NCI-H187 treated with DMSO at 0.1 percent for 48 hours (cell line): Measurements from ENCODE around the gene ARHGEF39.
"Not testable (repeated sequence)": the region's sequence is repeated elsewhere in the genome, so short reads cannot be mapped to it uniquely, and the experiment has no call there.

ENCODE experiments used
- DNase-seq: peaks from one replicate; lab custom pipeline; 2025; lab: John Stamatoyannopoulos, UW

The ARHGEF39 gene

DNA sequence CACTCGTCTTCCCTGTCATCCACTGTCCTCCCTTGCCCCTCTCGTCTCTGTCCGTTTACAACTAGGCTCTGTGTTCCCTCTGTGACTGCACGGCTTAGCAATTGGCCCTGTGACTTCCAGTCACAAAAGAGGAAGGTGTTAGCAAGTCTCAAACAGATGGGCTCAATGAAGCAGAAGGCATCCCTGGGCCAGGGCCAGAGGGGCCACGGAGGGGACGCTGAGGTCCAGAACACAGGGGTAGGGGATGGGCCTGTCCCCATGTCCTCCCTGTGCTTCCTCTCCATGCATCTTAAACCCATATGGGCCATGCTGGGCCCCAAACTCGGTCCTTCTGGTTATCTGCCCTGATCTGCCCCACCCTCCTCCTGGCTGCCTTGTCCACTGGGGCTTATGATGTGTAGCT, 46.7 kb downstream of the ARHGEF39 start, which contains the start of gene CD72:
Gene CD72 (minus strand): TSS at position 89 of the 403 bp plus-strand sequence. CDS start 110 bp downstream, outside the sequence.
- DNase-seq = no peak

DNA sequence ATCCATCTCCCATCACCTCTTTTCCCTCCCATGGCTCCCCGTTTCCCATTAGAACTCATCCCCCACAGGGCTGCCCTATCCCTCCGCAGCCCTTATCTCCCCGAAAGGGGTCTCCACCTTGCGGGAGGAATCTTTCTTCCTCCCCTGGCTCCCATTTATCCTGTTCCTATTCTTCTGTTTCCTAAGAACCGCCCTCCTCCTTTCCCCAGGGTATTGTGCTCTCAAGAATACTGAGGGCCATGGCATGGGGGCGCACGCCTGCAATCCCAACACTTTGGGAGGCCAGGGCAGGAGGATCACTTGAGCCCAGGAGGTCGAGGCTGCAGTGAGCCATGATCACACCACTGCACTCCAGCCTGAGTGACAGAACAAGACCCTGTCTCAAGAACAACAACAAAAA, 47.4 kb downstream of the ARHGEF39 start:
- DNase-seq = no peak

DNA sequence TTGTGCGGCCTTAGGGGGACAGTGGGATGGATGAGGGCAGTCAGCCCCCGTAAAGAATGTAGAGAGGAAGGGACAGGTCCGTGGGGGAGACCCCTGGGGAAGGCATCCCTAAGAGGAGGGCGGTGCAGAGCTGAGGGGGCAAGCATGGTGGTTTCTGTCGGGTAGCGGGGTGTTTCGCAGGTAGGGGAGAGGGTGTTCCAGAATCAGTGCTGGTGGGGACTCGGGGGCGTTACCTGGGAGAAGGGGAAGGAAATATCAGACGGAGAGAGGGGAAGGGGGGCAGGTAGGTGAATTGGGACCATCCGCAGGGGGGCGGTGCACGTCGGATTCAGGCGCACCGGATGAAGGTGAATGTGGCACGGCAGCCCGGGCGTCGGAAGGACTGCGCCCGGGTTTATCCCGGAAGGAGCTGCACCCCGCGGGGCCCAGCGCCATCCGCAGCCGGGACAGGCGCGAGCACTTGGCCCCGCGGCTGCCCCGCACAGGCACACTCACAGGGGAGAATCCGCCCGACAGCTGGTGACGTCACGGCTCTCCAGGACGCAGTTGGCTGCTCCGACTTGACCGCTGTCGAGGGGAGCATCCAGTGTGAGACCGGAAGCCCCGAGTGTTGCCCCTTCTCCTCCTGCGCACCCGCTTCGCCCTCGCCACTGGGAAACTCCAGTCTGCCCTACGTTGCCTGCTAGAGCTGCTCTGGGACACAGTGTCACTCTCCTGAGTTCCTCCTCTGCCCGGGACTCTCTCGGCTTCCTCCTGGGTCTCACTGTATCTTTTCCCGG, 48.1 kb downstream of the ARHGEF39 start:
- DNase-seq = no peak

DNA sequence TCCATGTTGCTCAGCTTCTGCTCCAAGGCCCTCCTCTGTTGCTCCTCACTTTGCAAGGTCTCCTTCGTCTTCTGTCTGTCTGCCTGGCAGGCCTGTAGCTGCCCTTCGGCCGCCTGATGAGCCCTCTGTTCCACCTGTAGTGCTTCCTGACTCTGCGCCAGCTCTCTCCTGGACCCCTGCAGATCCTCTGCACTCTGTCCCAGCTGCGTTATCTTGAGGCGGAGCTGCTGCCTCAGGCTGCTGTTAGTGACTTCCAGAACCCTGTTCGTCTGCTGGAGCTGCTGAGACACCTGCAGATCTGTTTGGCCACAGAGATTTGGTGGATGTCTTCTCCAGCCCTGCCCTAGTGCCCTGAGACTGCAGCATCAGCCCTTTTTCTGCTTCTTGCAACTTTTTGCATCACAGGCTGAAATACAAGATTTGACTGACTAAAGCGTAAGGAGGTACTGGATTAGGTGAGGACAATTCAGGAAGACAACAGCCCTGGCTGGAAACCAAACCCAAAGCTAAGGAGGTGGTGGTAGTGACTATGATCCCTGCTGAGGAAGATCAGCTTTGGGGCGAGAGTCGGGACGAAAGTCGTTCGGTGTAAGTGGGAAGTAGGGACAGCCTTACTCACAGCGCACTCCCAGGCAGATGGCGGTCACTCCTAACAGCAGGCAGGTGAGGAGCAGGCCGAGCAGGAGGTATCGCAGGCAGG, 48.9 kb downstream of the ARHGEF39 start:
- no peak for DNase-seq

DNA sequence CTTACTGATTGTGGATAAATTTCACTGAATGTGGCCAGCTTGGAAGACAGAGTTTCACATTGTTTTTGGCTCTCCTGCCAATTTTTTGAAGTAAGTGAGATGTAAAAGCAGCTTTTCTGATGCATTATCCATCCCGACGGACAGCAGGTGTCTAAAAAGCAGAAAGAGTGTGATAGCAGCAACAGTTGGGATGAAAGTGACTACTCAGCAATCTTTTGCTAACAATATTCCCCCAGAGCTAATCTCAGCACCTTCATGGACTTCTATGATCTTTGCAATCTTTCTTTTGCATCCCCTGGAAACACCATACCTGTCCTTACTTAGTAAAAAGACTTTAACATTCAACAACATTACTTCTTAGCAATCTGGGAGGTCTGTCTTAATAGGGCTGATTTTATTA, 52.2 kb downstream of the ARHGEF39 start:
- DNase-seq = no peak

DNA sequence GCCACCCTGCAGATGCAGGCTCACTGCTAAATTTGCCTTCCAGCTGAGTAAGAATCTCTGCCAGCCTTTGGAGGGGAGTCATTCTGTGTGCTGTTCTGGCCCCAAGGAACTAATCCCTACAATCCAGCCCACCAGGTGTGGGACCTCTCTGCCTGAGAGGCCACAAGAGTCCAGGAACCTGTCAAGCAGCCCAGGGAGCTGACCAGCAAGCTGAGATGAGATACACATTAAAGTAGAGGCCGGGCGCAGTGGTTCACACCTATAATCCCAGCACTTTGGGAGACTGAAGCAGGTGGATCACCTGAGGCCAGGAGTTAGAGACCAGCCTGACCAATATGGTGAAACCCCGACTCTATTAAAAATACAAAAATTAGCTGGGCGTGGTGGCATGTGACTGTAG, 52.9 kb downstream of the ARHGEF39 start:
- not testable (repeated sequence) for DNase-seq

DNA sequence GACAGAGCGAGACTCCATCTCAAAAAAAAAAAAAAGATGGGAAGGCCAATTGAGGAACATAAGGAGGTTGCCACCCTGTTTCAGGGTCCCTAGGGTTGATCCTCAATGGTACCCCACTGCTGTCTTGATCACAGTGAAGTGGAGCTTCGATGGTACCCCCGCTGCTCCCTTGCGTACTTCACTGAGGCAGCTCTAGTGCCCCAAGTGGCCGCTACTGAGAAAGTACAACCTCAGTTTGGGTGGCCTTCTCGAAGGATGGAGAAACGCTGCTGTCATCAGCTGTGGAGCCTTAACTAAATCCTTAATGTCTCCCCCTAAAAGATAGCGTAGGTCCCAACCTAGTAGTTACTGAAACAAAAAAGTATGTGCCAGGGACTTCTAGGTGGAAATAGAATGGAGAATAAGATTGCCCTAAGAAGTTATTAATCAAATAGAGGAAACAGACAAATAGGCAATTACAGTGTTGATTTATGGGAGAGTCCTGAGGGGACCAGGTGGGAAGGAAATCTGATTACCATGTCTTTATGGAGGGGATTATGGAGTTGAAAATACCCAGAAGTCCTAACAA, 53.7 kb downstream of the ARHGEF39 start:
- DNase-seq = no peak

DNA sequence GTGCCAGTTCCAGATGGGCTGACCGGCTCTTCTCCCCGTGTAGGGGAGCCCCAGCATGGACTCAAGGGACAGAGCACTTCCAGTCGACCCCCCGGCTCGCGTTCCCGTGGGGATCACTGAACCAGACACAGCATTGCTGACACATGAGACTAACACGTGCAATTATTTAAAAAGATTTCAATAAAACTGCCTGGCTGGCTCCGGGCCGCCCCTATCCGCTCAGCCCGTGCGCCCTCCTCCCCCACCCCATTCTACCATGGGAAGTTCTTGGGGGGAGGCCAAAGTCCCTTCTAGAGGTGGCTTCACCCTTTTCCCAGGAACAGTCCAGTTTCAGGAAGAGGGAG, 55.2 kb downstream of the ARHGEF39 start:
- DNase-seq = no peak
